ENCODE measurements around the gene ATPAF1. TPM values are rescaled to one million over a fixed set of nuclear protein-coding genes. Genes with fewer than 3 reads are reported as not detected.

The ATPAF1 gene
- total and polyA plus RNA-seq, 9 of the 15 experiments (the other 6 are each of a cell fraction or from before 2014, with no cell fraction given), result 6.3 to 56.2 (median 27.4) TPM

- TF ChIP-seq TEAD1 (CRISPR knock-in tag; IDR thresholded peaks at IDR 0.05), result peak in 1 of 2 experiments; percentile 49; a peak in 1 of 4 replicates
- TF ChIP-seq, protein P1, sequence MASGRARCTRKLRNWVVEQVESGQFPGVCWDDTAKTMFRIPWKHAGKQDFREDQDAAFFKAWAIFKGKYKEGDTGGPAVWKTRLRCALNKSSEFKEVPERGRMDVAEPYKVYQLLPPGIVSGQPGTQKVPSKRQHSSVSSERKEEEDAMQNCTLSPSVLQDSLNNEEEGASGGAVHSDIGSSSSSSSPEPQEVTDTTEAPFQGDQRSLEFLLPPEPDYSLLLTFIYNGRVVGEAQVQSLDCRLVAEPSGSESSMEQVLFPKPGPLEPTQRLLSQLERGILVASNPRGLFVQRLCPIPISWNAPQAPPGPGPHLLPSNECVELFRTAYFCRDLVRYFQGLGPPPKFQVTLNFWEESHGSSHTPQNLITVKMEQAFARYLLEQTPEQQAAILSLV (tag; IDR thresholded peaks at IDR 0.05), result 0 out of 2 replicates have a peak, but pooled peaks have one; percentile 27
- no peak for TF ChIP-seq SMARCA5 (IDR thresholded peaks at IDR 0.05)
- 0 out of 2 replicates have a peak, but pooled peaks have one; percentile 23 for TF ChIP-seq SMARCE1 (IDR thresholded peaks at IDR 0.05)
- TF ChIP-seq CTBP1 (IDR thresholded peaks at IDR 0.05; ENCODE audit: borderline replicate concordance), result peak; percentile 21; the same call in 1 of the 2 replicates
- TF ChIP-seq LEF1 (IDR thresholded peaks at IDR 0.05), result peak; percentile 39; the same call in 1 of the 2 replicates
- peak; percentile 62; the same call in 1 of the 2 replicates for TF ChIP-seq SOX6 (IDR thresholded peaks at IDR 0.05)
- TF ChIP-seq THRA (IDR thresholded peaks at IDR 0.05), result no peak
- 0 out of 4 replicates have a peak, but pooled peaks of 1 of the 2 experiments have one; percentile 37 for TF ChIP-seq ZNF639 (CRISPR knock-in tag; conservative IDR thresholded peaks at IDR 0.05 in 1 of 2, IDR thresholded peaks at IDR 0.05 in 1 of 2)
- TF ChIP-seq, protein P2, sequence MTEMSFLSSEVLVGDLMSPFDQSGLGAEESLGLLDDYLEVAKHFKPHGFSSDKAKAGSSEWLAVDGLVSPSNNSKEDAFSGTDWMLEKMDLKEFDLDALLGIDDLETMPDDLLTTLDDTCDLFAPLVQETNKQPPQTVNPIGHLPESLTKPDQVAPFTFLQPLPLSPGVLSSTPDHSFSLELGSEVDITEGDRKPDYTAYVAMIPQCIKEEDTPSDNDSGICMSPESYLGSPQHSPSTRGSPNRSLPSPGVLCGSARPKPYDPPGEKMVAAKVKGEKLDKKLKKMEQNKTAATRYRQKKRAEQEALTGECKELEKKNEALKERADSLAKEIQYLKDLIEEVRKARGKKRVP (CRISPR knock-in tag; IDR thresholded peaks at IDR 0.05), result peak; percentile 59
- no peak for TF ChIP-seq PHF21A (IDR thresholded peaks at IDR 0.05; ENCODE audit: borderline replicate concordance, low read depth)
- peak; percentile 68; the same call in 1 of the 2 replicates for TF ChIP-seq CEBPG (CRISPR knock-in tag; IDR thresholded peaks at IDR 0.05)
- TF ChIP-seq CEBPG (tag; conservative IDR thresholded peaks at IDR 0.05 in 1 of 2, IDR thresholded peaks at IDR 0.05 in 1 of 2), result peak; percentile 88 to 93
- TF ChIP-seq CEBPB (tag; IDR thresholded peaks at IDR 0.05), result peak; percentile 80
- no peak for TF ChIP-seq ZNF133 (CRISPR knock-in tag; IDR thresholded peaks at IDR 0.05)
- no peak for TF ChIP-seq ARNT (IDR thresholded peaks at IDR 0.05)
- TF ChIP-seq ZNF121 (CRISPR knock-in tag; conservative IDR thresholded peaks at IDR 0.05), result no peak
- no peak for TF ChIP-seq FOXK2 (conservative IDR thresholded peaks at IDR 0.05 in 1 of 2, IDR thresholded peaks at IDR 0.05 in 1 of 2; ENCODE audit: low read depth in 2 of 2)
- TF ChIP-seq MEIS2 (IDR thresholded peaks at IDR 0.05; ENCODE audit: partially characterized antibody), result peak; percentile 7
Measured at GRCh38 chr1:46675549-46676314, 7.6 kb upstream of the ATPAF1 start (continued).

Measured in K562 (cell line).